Measurements from ENCODE around the gene OSM. TPM values are rescaled to one million over a fixed set of nuclear protein-coding genes. Genes with fewer than 3 reads are reported as not detected.

Gene OSM
- total and polyA plus RNA-seq, 4 donors, result 0.09 to 0.84 (median 0.25) TPM; not detected in 1

GRCh38 chr22:30263883-30264282 lies 2.8 kb downstream of the OSM start:
- no peak overlapping the region for H3K9ac ChIP-seq (ENCODE audit: low read depth in 1 of 2, low read length in 2 of 2)
- H3K4me3 ChIP-seq (ENCODE audit: low read depth in 1 of 3, low read length in 3 of 3), result no peak overlapping the region
- TF ChIP-seq FOXA2 (IDR thresholded peaks at IDR 0.05), result no peak
- TF ChIP-seq RXRA (IDR thresholded peaks at IDR 0.05), result no peak
- no peak for TF ChIP-seq GABPA (IDR thresholded peaks at IDR 0.05 in 1 of 2, conservative IDR thresholded peaks at IDR 0.05 in 1 of 2)
- TF ChIP-seq RAD21 (IDR thresholded peaks at IDR 0.05), result no peak
- TF ChIP-seq EGR1 (IDR thresholded peaks at IDR 0.05; ENCODE audit: low read depth in 2 of 2), result no peak
- no peak for TF ChIP-seq NR2F2 (IDR thresholded peaks at IDR 0.05)
- no peak for TF ChIP-seq HNF4G (IDR thresholded peaks at IDR 0.05)
- no peak for TF ChIP-seq SP1 (IDR thresholded peaks at IDR 0.05)
- TF ChIP-seq REST (IDR thresholded peaks at IDR 0.05), result no peak
- no peak for TF ChIP-seq ATF3 (IDR thresholded peaks at IDR 0.05)
- TF ChIP-seq FOXA1 (IDR thresholded peaks at IDR 0.05), result no peak
- no peak for TF ChIP-seq MAX (IDR thresholded peaks at IDR 0.05)
- no peak for DNase-seq (ENCODE audit: low spot score)
- no peaks in the 10 kb centered on the region for H3K9me3 ChIP-seq (ENCODE audit: control insufficient read depth in 4 of 4, low read length in 3 of 4)
- H3K36me3 ChIP-seq (ENCODE audit: control insufficient read depth in 4 of 4, insufficient read depth in 3 of 4, low read depth in 1 of 4, low read length in 3 of 4), result no peaks in the 10 kb centered on the region
- 92% methylated on average over 17 of the region's 17 CpGs for WGBS
- peaks cover 0 to 4% (median 2%) of the 10 kb centered on the region in 4 donors for H3K4me1 ChIP-seq (ENCODE audit: control insufficient read depth in 4 of 4, insufficient read depth in 4 of 4, low read length in 3 of 4)
- H3K27ac ChIP-seq (ENCODE audit: low read depth in 1 of 2, low read length in 2 of 2), result no peak overlapping the region
- H3K27me3 ChIP-seq (ENCODE audit: control insufficient read depth in 4 of 4, insufficient read depth in 4 of 4, low read length in 3 of 4), result no peaks in the 10 kb centered on the region

GRCh38 chr22:30262917-30263741 lies 3.5 kb downstream of the OSM start:
- Histone ChIP-seq H3K36me3 (ENCODE audit: control insufficient read depth in 4 of 4, insufficient read depth in 3 of 4, low read depth in 1 of 4, low read length in 3 of 4) (no peaks in the 10 kb centered on the region), H3K27ac (ENCODE audit: low read depth in 1 of 2, low read length in 2 of 2) (no peak overlapping the region), H3K27me3 (ENCODE audit: control insufficient read depth in 4 of 4, insufficient read depth in 4 of 4, low read length in 3 of 4) (no peaks in the 10 kb centered on the region), H3K9me3 (ENCODE audit: control insufficient read depth in 4 of 4, low read length in 3 of 4) (no peaks in the 10 kb centered on the region), H3K4me1 (ENCODE audit: control insufficient read depth in 4 of 4, insufficient read depth in 4 of 4, low read length in 3 of 4) (peaks cover 0 to 4% (median 2%) of the 10 kb centered on the region in 4 donors), H3K9ac (ENCODE audit: low read depth in 1 of 2, low read length in 2 of 2) (peak overlapping the region in 1 of 2 donors; percentile 21), H3K4me3 (ENCODE audit: low read depth in 1 of 3, low read length in 3 of 3) (peak overlapping the region; percentile 1 to 32 (median 27))
- TF ChIP-seq RAD21 (IDR thresholded peaks at IDR 0.05), result peak; percentile 83 to 84
- peak; percentile 96 for TF ChIP-seq CTCF (IDR thresholded peaks at IDR 0.05; ENCODE audit: low read depth, low read length, missing input control)
- no peak for TF ChIP-seq ZBTB33 (IDR thresholded peaks at IDR 0.05)
- TF ChIP-seq TAF1 (conservative IDR thresholded peaks at IDR 0.05), result no peak
- DNase-seq (ENCODE audit: low spot score), result peak; percentile 91
- 25% methylated on average over 27 of the region's 27 CpGs for WGBS

All from liver (tissue), 9 donors.